Uterus (tissue), 2 donors: ENCODE results near the gene KLHL8.

Experiments used
- CTCF ChIP-seq, 4 experiments: fragments of 200-600 bp in 2 of 4; fragments of 450-650 bp in 2 of 4; sonication (generic) in 2 of 4; IDR thresholded peaks; one replicate each; pipeline ENCODE4 v1.5.1; 2016 to 2019; ENCODE audit warnings: antibody characterized with exemption in 4 of 4, mild to moderate bottlenecking in 2 of 4, moderate library complexity in 1 of 4
- POLR2A ChIP-seq, 2 donors: fragments of 450-650 bp; IDR thresholded peaks; one replicate each; pipeline ENCODE4 v1.6.1; 2016; ENCODE audit warnings: antibody characterized with exemption in 2 of 2, mild to moderate bottlenecking in 1 of 2, moderate library complexity in 1 of 2

GRCh38 chr4:87196927-87197326 is 23.5 kb downstream of the KLHL8 start:
- TF ChIP-seq CTCF (IDR thresholded peaks at IDR 0.05) (no peak), POLR2A (IDR thresholded peaks at IDR 0.05) (no peak)
